Testis (tissue), 2 donors: Measurements from ENCODE around the gene SIGLEC8.

ENCODE experiments used
- POLR2A ChIP-seq: fragments of 450-650 bp; IDR thresholded peaks from one replicate; pipeline ENCODE4 v1.6.1; 2017; ENCODE audit warnings: antibody characterized with exemption, mild to moderate bottlenecking, moderate library complexity
- TF ChIP-seq, protein P1 (sequence below), 3 experiments: fragments of 450-650 bp in 2 of 3; fragments of 200-600 bp in 1 of 3; sonication (generic) in 1 of 3; IDR thresholded peaks; one replicate each; pipeline ENCODE4 v1.5.1; 2016 to 2019; ENCODE audit warnings: antibody characterized with exemption in 3 of 3, mild to moderate bottlenecking in 2 of 3, moderate library complexity in 1 of 3

- TF ChIP-seq, protein P1, sequence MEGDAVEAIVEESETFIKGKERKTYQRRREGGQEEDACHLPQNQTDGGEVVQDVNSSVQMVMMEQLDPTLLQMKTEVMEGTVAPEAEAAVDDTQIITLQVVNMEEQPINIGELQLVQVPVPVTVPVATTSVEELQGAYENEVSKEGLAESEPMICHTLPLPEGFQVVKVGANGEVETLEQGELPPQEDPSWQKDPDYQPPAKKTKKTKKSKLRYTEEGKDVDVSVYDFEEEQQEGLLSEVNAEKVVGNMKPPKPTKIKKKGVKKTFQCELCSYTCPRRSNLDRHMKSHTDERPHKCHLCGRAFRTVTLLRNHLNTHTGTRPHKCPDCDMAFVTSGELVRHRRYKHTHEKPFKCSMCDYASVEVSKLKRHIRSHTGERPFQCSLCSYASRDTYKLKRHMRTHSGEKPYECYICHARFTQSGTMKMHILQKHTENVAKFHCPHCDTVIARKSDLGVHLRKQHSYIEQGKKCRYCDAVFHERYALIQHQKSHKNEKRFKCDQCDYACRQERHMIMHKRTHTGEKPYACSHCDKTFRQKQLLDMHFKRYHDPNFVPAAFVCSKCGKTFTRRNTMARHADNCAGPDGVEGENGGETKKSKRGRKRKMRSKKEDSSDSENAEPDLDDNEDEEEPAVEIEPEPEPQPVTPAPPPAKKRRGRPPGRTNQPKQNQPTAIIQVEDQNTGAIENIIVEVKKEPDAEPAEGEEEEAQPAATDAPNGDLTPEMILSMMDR (IDR thresholded peaks at IDR 0.05), result no peak
- TF ChIP-seq POLR2A, result no peak
These were observed 33.3 kb upstream of the SIGLEC8 start for GRCh38 chr19:51491586-51491985.
